IMR-90 (cell line): ENCODE results near the gene YPEL1.

Source experiments
- BHLHE40 ChIP-seq: fragments of 150-350 bp; IDR thresholded peaks from 2 replicates; pipeline ENCODE4 v1.6.1; 2016; ENCODE audit warnings: mild to moderate bottlenecking, low read depth, low read length
- CEBPB ChIP-seq: IDR thresholded peaks from 2 replicates; pipeline ENCODE4 v1.6.1; 2012; ENCODE audit warnings: low read depth, low read length, improper control_type of control experiment
- CHD1 ChIP-seq: IDR thresholded peaks from 2 replicates; pipeline ENCODE4 v1.6.1; 2012; ENCODE audit warnings: low read depth, low read length, improper control_type of control experiment
- CTCF ChIP-seq: conservative IDR thresholded peaks from 2 replicates; pipeline ENCODE4 v1.5.1; 2012; ENCODE audit warnings: mild to moderate bottlenecking, low read depth, low read length, improper control_type of control experiment
- ELK1 ChIP-seq: fragments of 150-350 bp; IDR thresholded peaks from 2 replicates; pipeline ENCODE4 v1.6.1; 2016; ENCODE audit warnings: low read depth, mild to moderate bottlenecking, low read length, moderate library complexity, borderline replicate concordance
- FOS ChIP-seq: fragments of 150-350 bp; IDR thresholded peaks from 2 replicates; pipeline ENCODE4 v1.6.1; 2016; ENCODE audit warnings: low read depth, low read length
- MXI1 ChIP-seq: IDR thresholded peaks from 2 replicates; pipeline ENCODE4 v1.6.1; 2012; ENCODE audit warnings: low read depth, mild to moderate bottlenecking, low read length, moderate library complexity, borderline replicate concordance
- POLR2A ChIP-seq: IDR thresholded peaks from 2 replicates; pipeline ENCODE4 v1.6.1; 2012; ENCODE audit warnings: mild to moderate bottlenecking, low read depth, low read length
- RAD21 ChIP-seq: IDR thresholded peaks from 2 replicates; pipeline ENCODE4 v1.6.1; 2012; ENCODE audit warnings: low read length, improper control_type of control experiment
- RCOR1 ChIP-seq: IDR thresholded peaks from 2 replicates; pipeline ENCODE4 v1.6.1; 2012; ENCODE audit warnings: mild to moderate bottlenecking, low read length, improper control_type of control experiment; ENCODE audit not compliant: insufficient replicate concordance
- RFX5 ChIP-seq: IDR thresholded peaks from 2 replicates; pipeline ENCODE4 v1.8.0; 2012; ENCODE audit warnings: low read depth, mild to moderate bottlenecking, low read length, moderate library complexity
- SMC3 ChIP-seq: fragments of 150-350 bp; IDR thresholded peaks from 2 replicates; pipeline ENCODE4 v1.6.1; 2016; ENCODE audit warnings: low read depth, mild to moderate bottlenecking, antibody characterized with exemption, low read length, moderate library complexity
- USF2 ChIP-seq: fragments of 150-350 bp; IDR thresholded peaks from 2 replicates; pipeline ENCODE4 v1.6.1; 2017; ENCODE audit warnings: mild to moderate bottlenecking, antibody characterized with exemption, low read length, low read depth

GRCh38 chr22:21687685-21688259 is 47.8 kb downstream of the YPEL1 start:
- no peak for TF ChIP-seq POLR2A
- TF ChIP-seq CTCF: no peak
- no peak for TF ChIP-seq CHD1
- TF ChIP-seq ELK1: no peak
- no peak for TF ChIP-seq RCOR1
- TF ChIP-seq CEBPB: no peak
- no peak for TF ChIP-seq MXI1
- no peak for TF ChIP-seq RAD21
- TF ChIP-seq USF2: no peak
- TF ChIP-seq SMC3: no peak
- TF ChIP-seq RFX5: no peak
- TF ChIP-seq FOS: no peak
- TF ChIP-seq BHLHE40: no peak
